ENCODE results near the gene UBL5.
"Not testable (repeated sequence)": the region's sequence is repeated elsewhere in the genome, so short reads cannot be mapped to it uniquely, and the experiment has no call there.

Gene UBL5

DNA sequence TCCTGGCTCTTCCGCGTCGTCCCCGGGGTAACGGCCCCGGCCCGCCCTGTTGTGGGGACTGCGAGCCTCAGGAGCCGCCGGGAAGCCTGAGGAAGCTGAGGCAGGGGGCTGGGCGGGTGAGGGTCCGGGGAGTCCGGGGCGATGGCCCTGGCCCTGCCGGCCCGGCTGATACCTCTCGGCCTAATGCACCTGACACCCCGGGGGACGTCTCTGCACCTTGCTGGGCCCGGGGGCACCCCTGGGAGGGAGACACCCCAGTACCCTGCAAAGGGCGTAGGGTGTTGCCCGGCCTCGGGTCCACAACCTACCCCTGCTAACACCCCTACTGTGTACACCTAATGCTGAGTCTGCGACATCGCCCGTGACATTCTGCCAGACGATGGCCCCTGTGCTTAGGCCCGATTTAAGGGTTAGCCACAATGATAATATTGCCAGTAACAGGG is 7.8 kb downstream of the UBL5 start:
- H3K36me3 ChIP-seq (ENCODE audit: control insufficient read depth, insufficient read depth, low read length): peaks cover 26% of the 10 kb centered on the region
- H3K27ac ChIP-seq (ENCODE audit: insufficient read depth, low read length, poor library complexity, severe bottlenecking): peak overlapping the region; percentile 63
- H3K9me3 ChIP-seq (ENCODE audit: control insufficient read depth, low read length): no peaks in the 10 kb centered on the region
- DNase-seq: no peak
- H3K27me3 ChIP-seq (replicated peaks; ENCODE audit: control insufficient read depth, insufficient read depth, low read length, poor library complexity, severe bottlenecking): no peaks in the 10 kb centered on the region
- H3K4me1 ChIP-seq (ENCODE audit: control insufficient read depth, insufficient read depth, low read length, poor library complexity, severe bottlenecking): peaks cover 10% of the 10 kb centered on the region
- peak overlapping the region; percentile 67 for H3K4me3 ChIP-seq (ENCODE audit: insufficient read depth, low read depth, low read length, poor library complexity, severe bottlenecking)

DNA sequence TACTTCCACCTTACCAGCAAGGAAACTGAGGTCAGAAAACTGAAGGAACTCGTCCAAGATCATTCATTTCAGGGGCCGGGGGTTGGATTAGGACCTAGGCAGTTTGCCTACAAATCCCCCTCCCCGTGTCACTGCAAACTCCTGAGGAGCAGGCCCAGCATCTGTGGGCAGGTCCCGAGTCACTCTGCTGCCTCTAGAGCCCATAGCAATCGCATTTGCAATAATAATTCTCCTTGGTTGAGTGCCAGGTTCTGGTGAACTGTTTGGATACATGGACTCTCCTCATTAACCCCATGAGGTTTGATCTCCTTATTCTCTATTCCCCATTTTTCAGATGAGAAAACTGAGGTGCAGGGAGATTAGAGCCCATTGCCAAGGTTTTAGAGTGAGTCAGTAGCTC is 8.3 kb downstream of the UBL5 start:
- Histone ChIP-seq H3K4me3 (ENCODE audit: insufficient read depth, low read depth, low read length, poor library complexity, severe bottlenecking) (peak overlapping the region; percentile 67), H3K4me1 (ENCODE audit: control insufficient read depth, insufficient read depth, low read length, poor library complexity, severe bottlenecking) (peaks cover 10% of the 10 kb centered on the region)
- no peak for DNase-seq

DNA sequence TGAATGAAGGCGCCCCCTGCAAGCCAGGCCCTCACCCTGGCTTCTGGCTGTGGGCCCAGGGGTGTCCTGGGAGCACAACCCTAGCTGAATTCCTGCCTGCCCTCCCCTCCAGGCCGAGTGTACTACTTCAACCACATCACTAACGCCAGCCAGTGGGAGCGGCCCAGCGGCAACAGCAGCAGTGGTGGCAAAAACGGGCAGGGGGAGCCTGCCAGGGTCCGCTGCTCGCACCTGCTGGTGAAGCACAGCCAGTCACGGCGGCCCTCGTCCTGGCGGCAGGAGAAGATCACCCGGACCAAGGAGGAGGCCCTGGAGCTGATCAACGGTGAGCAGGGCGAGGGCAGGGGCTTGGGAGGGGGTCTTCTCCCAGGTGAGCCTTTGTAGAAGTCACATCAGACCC is 10.6 kb downstream of the UBL5 start:
- Histone ChIP-seq H3K27ac (ENCODE audit: insufficient read depth, low read length, poor library complexity, severe bottlenecking) (no peak overlapping the region), H3K27me3 (replicated peaks; ENCODE audit: control insufficient read depth, insufficient read depth, low read length, poor library complexity, severe bottlenecking) (no peaks in the 10 kb centered on the region), H3K9me3 (ENCODE audit: control insufficient read depth, low read length) (no peaks in the 10 kb centered on the region), H3K4me1 (ENCODE audit: control insufficient read depth, insufficient read depth, low read length, poor library complexity, severe bottlenecking) (peaks cover 10% of the 10 kb centered on the region), H3K4me3 (ENCODE audit: insufficient read depth, low read depth, low read length, poor library complexity, severe bottlenecking) (no peak overlapping the region), H3K36me3 (ENCODE audit: control insufficient read depth, insufficient read depth, low read length) (peaks cover 53% of the 10 kb centered on the region)
- DNase-seq: no peak

More for the DNA sequence above, 8.3 kb downstream of the UBL5 start:
- H3K36me3 ChIP-seq (ENCODE audit: control insufficient read depth, insufficient read depth, low read length): peaks cover 30% of the 10 kb centered on the region
- peak overlapping the region; percentile 63 for H3K27ac ChIP-seq (ENCODE audit: insufficient read depth, low read length, poor library complexity, severe bottlenecking)
- no peaks in the 10 kb centered on the region for H3K9me3 ChIP-seq (ENCODE audit: control insufficient read depth, low read length)
- H3K27me3 ChIP-seq (replicated peaks; ENCODE audit: control insufficient read depth, insufficient read depth, low read length, poor library complexity, severe bottlenecking): no peaks in the 10 kb centered on the region

DNA sequence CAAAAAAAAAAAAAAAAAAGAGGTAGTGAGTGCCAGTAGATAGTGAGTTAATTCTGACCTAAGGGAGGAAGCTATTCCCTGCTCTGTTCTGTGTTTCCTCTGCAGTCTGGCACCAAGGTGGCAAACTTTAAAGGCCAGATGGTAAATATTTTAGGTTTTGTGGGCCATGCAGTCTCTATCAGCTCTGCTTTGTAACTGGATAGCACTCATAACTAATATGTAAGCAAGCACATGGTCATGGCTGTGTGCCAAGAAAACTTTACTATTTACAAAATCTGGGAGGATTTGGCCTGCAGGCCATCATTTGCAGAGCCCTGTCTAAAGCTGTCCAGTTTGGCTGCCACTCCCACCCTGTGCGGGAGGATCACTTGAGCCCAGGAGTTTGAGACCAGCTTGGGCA is 11.7 kb downstream of the UBL5 start:
- H3K9me3 ChIP-seq (ENCODE audit: control insufficient read depth, low read length): no peaks in the 10 kb centered on the region
- no peak for DNase-seq
- H3K36me3 ChIP-seq (ENCODE audit: control insufficient read depth, insufficient read depth, low read length): peaks cover 63% of the 10 kb centered on the region
- H3K4me1 ChIP-seq (ENCODE audit: control insufficient read depth, insufficient read depth, low read length, poor library complexity, severe bottlenecking): peaks cover 10% of the 10 kb centered on the region
- no peak overlapping the region for H3K4me3 ChIP-seq (ENCODE audit: insufficient read depth, low read depth, low read length, poor library complexity, severe bottlenecking)
- H3K27me3 ChIP-seq (replicated peaks; ENCODE audit: control insufficient read depth, insufficient read depth, low read length, poor library complexity, severe bottlenecking): no peaks in the 10 kb centered on the region
- no peak overlapping the region for H3K27ac ChIP-seq (ENCODE audit: insufficient read depth, low read length, poor library complexity, severe bottlenecking)

DNA sequence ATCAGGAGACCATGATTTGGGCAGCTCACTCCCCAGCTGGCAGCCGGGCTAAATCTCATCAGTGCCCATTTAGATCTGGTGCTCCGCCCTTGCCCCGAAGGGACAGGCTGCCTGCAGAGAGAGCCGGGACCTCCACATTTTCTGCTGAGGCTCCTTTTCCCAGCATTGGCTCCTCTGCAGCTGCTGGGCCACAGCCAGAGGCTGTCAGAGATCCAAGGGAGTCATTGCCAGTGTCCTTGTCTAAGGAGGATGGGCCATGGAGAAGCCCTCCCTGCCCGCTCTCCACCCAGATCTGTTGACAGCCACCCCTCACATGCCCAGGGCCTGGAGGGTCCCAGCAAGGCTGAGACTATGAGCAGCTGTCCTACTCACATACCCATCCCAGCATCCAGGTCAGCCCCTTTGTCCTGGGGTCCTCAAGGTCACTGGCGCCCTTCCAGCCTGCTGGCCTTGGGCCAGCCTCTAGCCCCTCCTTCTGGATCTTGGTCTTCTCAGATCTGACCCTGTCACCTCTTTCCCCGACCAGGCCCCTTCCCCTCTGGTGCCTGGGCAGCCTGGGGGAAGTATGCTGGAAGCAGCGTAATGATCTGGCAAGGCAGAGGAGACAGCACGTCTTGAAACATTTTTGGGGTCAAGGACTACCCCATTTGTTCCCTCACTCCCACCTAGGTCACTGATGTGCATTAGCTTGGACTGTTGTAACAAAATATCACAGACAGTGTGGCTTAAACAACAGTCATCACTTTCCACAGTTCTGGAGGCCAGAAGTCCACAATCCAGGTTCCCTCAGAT is 15.3 kb downstream of the UBL5 start:
- DNase-seq: no peak
- H3K9me3 ChIP-seq (ENCODE audit: control insufficient read depth, low read length): no peaks in the 10 kb centered on the region
- no peaks in the 10 kb centered on the region for H3K4me1 ChIP-seq (ENCODE audit: control insufficient read depth, insufficient read depth, low read length, poor library complexity, severe bottlenecking)
- H3K36me3 ChIP-seq (ENCODE audit: control insufficient read depth, insufficient read depth, low read length): peaks cover 73% of the 10 kb centered on the region
- H3K27me3 ChIP-seq (replicated peaks; ENCODE audit: control insufficient read depth, insufficient read depth, low read length, poor library complexity, severe bottlenecking): no peaks in the 10 kb centered on the region
- no peak overlapping the region for H3K4me3 ChIP-seq (ENCODE audit: insufficient read depth, low read depth, low read length, poor library complexity, severe bottlenecking)
- H3K27ac ChIP-seq (ENCODE audit: insufficient read depth, low read length, poor library complexity, severe bottlenecking): no peak overlapping the region

DNA sequence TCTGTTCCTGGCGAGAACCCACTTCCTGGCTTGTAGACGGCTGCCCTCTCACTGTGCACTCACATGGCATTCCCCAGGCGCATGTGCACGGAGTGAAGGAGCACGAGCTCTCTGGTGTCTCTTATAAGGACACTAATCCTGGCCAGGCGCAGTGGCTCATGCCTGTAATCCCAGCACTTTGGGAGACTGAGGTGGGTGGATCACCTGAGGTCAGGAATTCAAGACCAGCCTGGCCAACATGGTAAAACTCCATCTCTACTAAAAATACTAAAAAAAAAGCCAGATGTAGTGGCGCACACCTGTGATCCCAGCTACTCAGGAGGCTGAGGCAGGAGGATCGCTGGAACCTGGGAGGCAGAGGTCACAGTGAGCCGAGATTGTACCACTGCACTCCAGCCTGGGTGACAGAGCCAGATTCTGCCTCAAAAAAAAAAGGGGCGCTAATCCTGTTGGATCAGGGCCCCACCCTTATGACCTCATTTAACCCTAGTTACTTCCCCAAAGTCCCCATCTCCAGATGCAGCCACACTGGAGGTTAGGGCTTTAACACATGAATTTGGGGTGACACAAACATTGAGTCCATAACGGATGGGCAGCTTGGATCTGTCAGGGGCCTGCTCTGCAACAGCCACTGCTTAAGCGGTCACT is 16.0 kb downstream of the UBL5 start:
- not testable (repeated sequence) for DNase-seq; H3K27me3 ChIP-seq (replicated peaks; ENCODE audit: control insufficient read depth, insufficient read depth, low read length, poor library complexity, severe bottlenecking); H3K4me1 ChIP-seq (ENCODE audit: control insufficient read depth, insufficient read depth, low read length, poor library complexity, severe bottlenecking); H3K4me3 ChIP-seq (ENCODE audit: insufficient read depth, low read depth, low read length, poor library complexity, severe bottlenecking); H3K9me3 ChIP-seq (ENCODE audit: control insufficient read depth, low read length); H3K27ac ChIP-seq (ENCODE audit: insufficient read depth, low read length, poor library complexity, severe bottlenecking)
- H3K36me3 ChIP-seq (ENCODE audit: control insufficient read depth, insufficient read depth, low read length): peaks cover 66% of the 10 kb centered on the region

DNA sequence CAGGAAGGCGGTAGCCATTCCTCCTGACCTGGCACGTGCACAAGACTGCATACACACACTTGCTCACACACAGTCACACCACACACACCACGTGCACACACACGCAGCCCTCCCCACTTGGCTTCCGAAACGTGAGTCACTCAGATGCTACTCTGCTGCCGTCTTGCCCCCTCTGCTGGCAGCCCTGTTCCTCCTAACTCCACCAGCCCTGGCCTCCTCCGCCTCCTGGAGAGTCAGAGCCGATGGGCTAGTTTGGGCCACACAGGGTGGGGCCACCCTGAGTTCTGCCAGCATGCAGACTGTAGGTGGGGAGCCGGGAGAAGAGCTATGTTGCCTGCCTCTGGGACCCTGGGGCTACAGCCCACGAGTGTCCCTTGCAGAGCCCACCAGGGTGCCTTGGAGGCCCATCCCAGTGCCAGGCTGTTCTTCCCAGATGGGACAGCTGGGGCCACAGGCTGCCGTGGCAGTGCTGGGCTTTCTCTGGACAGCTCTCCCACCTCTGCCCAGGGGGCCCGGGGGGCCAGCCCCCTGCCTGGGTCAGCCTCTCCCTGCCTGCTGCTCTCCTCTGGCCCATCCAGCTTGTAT is 19.5 kb downstream of the UBL5 start:
- H3K27ac ChIP-seq (ENCODE audit: insufficient read depth, low read length, poor library complexity, severe bottlenecking): no peak overlapping the region
- peaks cover 39% of the 10 kb centered on the region for H3K36me3 ChIP-seq (ENCODE audit: control insufficient read depth, insufficient read depth, low read length)
- DNase-seq: no peak
- H3K4me1 ChIP-seq (ENCODE audit: control insufficient read depth, insufficient read depth, low read length, poor library complexity, severe bottlenecking): no peaks in the 10 kb centered on the region
- no peaks in the 10 kb centered on the region for H3K27me3 ChIP-seq (replicated peaks; ENCODE audit: control insufficient read depth, insufficient read depth, low read length, poor library complexity, severe bottlenecking)
- no peak overlapping the region for H3K4me3 ChIP-seq (ENCODE audit: insufficient read depth, low read depth, low read length, poor library complexity, severe bottlenecking)
- H3K9me3 ChIP-seq (ENCODE audit: control insufficient read depth, low read length): no peaks in the 10 kb centered on the region

DNA sequence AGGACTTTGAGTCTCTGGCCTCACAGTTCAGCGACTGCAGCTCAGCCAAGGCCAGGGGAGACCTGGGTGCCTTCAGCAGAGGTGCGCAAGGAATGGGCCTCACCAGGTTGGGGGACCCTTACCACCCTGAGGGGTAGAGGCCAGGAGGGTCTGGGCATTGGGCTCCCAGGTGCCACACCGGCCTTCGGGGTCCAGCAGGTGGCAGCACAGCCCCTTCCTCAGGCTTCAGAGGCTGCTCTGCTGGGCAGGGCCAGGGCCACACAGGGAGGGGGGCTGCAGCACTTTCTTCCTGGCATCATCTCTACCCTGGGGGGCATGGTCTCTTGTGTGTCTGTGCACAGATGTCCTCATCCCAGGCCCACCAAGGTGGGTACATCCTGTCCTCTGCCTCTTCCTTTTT is 20.3 kb downstream of the UBL5 start:
- Histone ChIP-seq H3K27ac (ENCODE audit: insufficient read depth, low read length, poor library complexity, severe bottlenecking) (no peak overlapping the region), H3K27me3 (replicated peaks; ENCODE audit: control insufficient read depth, insufficient read depth, low read length, poor library complexity, severe bottlenecking) (no peaks in the 10 kb centered on the region), H3K9me3 (ENCODE audit: control insufficient read depth, low read length) (no peaks in the 10 kb centered on the region), H3K4me1 (ENCODE audit: control insufficient read depth, insufficient read depth, low read length, poor library complexity, severe bottlenecking) (no peaks in the 10 kb centered on the region), H3K4me3 (ENCODE audit: insufficient read depth, low read depth, low read length, poor library complexity, severe bottlenecking) (no peak overlapping the region), H3K36me3 (ENCODE audit: control insufficient read depth, insufficient read depth, low read length) (peaks cover 31% of the 10 kb centered on the region)
- no peak for DNase-seq

DNA sequence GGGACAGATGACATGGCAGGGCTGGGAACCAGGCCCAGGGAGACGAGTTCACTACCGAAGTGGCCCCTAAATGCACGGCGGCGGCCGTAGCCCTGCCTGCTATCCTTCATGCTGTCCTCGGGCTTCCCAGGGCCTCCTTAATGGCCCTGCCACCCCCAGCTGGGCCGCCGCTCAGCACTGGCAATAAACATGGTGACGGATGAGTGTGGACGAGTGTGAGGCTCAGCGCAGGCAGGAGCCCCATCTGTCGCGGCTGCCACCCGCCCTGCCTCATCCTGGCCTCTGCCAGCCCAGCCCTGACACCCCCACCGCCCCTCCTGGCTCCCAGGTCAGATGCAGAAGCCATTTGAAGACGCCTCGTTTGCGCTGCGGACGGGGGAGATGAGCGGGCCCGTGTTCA is 21.0 kb downstream of the UBL5 start:
- no peak overlapping the region for H3K27ac ChIP-seq (ENCODE audit: insufficient read depth, low read length, poor library complexity, severe bottlenecking)
- H3K4me1 ChIP-seq (ENCODE audit: control insufficient read depth, insufficient read depth, low read length, poor library complexity, severe bottlenecking): no peaks in the 10 kb centered on the region
- peaks cover 24% of the 10 kb centered on the region for H3K36me3 ChIP-seq (ENCODE audit: control insufficient read depth, insufficient read depth, low read length)
- DNase-seq: no peak
- H3K9me3 ChIP-seq (ENCODE audit: control insufficient read depth, low read length): no peaks in the 10 kb centered on the region
- no peak overlapping the region for H3K4me3 ChIP-seq (ENCODE audit: insufficient read depth, low read depth, low read length, poor library complexity, severe bottlenecking)
- H3K27me3 ChIP-seq (replicated peaks; ENCODE audit: control insufficient read depth, insufficient read depth, low read length, poor library complexity, severe bottlenecking): no peaks in the 10 kb centered on the region

DNA sequence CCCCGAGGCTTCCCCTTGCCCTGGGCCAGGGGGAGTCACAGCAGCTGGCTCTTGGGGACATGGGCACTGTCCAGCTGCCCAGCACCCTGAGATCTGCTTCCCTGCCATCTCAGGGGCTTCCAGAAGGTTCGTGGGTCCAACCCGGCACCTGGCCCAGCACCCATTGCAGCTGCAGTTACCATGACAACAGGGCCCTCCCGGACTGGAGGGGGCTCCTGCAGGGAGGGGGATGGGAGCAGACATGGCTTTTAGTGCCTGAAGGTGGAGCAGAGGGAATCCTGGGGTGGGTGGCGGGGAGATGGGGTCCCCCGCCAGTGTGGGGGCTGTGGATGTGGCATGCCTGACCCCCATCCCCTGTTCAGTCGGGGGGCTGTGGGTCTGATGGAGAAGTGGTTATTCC is 22.1 kb downstream of the UBL5 start:
- Histone ChIP-seq H3K27me3 (replicated peaks; ENCODE audit: control insufficient read depth, insufficient read depth, low read length, poor library complexity, severe bottlenecking) (no peaks in the 10 kb centered on the region), H3K4me1 (ENCODE audit: control insufficient read depth, insufficient read depth, low read length, poor library complexity, severe bottlenecking) (no peaks in the 10 kb centered on the region), H3K9me3 (ENCODE audit: control insufficient read depth, low read length) (no peaks in the 10 kb centered on the region), H3K36me3 (ENCODE audit: control insufficient read depth, insufficient read depth, low read length) (peaks cover 15% of the 10 kb centered on the region), H3K27ac (ENCODE audit: insufficient read depth, low read length, poor library complexity, severe bottlenecking) (no peak overlapping the region), H3K4me3 (ENCODE audit: insufficient read depth, low read depth, low read length, poor library complexity, severe bottlenecking) (no peak overlapping the region)
- no peak for DNase-seq
